K562 (cell line): ENCODE results near the gene ZPR1. TPM values are rescaled to one million over a fixed set of nuclear protein-coding genes. Genes with fewer than 3 reads are reported as not detected.

ENCODE experiments used
- ZBTB40 ChIP-seq, 2 experiments: fragments of 450-650 bp in 1 of 2; sonication (generic) in 1 of 2; formaldehyde crosslinking in 1 of 2; IDR thresholded peaks; 2 replicates each; pipeline versions ENCODE4 v1.7.1 to v1.9.0; 2016 to 2022; ENCODE audit warnings: inconsistent platforms in 1 of 2, mild to moderate bottlenecking in 1 of 2, missing genetic modification reagents in 1 of 2
- ZNF23 ChIP-seq: fragments of 250-450 bp; sonication (Bioruptor Pico); IDR thresholded peaks from 2 replicates; pipeline ENCODE4 v1.4.0; 2020; ENCODE audit warnings: mild to moderate bottlenecking
- polyA plus RNA-seq, 8 experiments: library from polyadenylated mRNA; depleted of rRNA in 4 of 8; stranded (reverse) in 5 of 8; unstranded in 3 of 8; fragments of >200 nt; fragmentation: Nextera tagmentation in 2 of 8; fragmentation: Illumina TruSeq in 1 of 8; extraction: Ambion mirVana in 2 of 8; extraction: Trizol in 1 of 8; gene quantifications; 2 replicates each; pipeline versions ENCODE4 v1.2.1 to v1.2.3, GENCODE V29; 2011 to 2014; ENCODE audit warnings: inconsistent platforms in 1 of 8, missing spikeins in 1 of 8
- total RNA-seq, 7 experiments: library from RNA; depleted of rRNA in 6 of 7; stranded (reverse); fragments of >200 nt in 6 of 7; fragmentation: Illumina TruSeq in 2 of 7; extraction: Trizol in 2 of 7; gene quantifications; 2 replicates each; pipeline versions ENCODE4 v1.2.1 to v1.2.3, GENCODE V29; 2011 to 2021; ENCODE audit warnings: low replicate concordance in 1 of 7

The ZPR1 gene
- total and polyA plus RNA-seq, 9 of the 15 experiments (the other 6 are each of a cell fraction or from before 2014, with no cell fraction given) = 13.0 to 120 (median 83.8) TPM

- TF ChIP-seq ZBTB40 (IDR thresholded peaks at IDR 0.05) (no peak), ZBTB40 (CRISPR knock-in tag; IDR thresholded peaks at IDR 0.05) (no peak), ZNF23 (no peak)
Observed at GRCh38 chr11:116786966-116787365, 857 bp downstream of the ZPR1 start (continued).
